ENCODE results near the gene GRSF1. TPM values are rescaled to one million over a fixed set of nuclear protein-coding genes. Genes with fewer than 3 reads are reported as not detected.

The GRSF1 gene
- total RNA-seq, 1 experiment from 2014 or later = 76.1 TPM

DNA sequence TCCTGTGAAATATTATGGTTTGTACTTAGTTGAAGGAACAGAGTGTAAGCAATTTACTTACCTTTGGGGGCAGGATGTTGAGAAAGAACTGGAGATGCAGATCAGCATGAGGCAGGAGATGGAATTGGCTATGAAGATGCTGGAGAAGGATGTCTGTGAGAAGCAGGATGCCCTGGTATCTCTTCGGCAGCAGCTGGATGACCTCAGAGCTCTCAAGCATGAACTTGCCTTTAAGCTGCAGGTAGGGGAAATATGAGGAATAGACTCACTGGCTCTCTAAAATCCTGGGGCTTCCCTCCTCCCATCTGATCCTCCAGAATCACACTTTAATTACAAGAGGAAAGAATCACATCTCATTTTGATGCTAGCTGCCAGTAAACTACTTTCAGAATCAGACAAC, 51.0 kb downstream of the GRSF1 start:
- Mint-ChIP-seq H3K36me3 (ENCODE audit: insufficient read depth, unreplicated experiment) (peaks cover 18% of the 10 kb centered on the region), H3K27me3 (ENCODE audit: insufficient read depth, unreplicated experiment) (no peaks in the 10 kb centered on the region), H3K4me3 (ENCODE audit: unreplicated experiment) (no peak overlapping the region), H3K4me1 (ENCODE audit: low read depth, unreplicated experiment) (no peaks in the 10 kb centered on the region), H3K9me3 (ENCODE audit: unreplicated experiment) (no peaks in the 10 kb centered on the region), H3K27ac (ENCODE audit: unreplicated experiment) (no peak overlapping the region)
- intact Hi-C loops (cut with micrococcal nuclease; ENCODE audit: unreplicated experiment) = no loop called here
- no peak for DNase-seq
- H3K27me3 ChIP-seq (replicated peaks; ENCODE audit: control insufficient read depth, insufficient read depth, low read length) = no peaks in the 10 kb centered on the region
- ChIA-PET POLR2A (no interaction called here), CTCF (no interaction called here)
- H3K36me3 ChIP-seq (ENCODE audit: control insufficient read depth, insufficient read depth, low read length) = 0 out of 2 replicates have a peak, but pooled peaks cover 1% of the 10 kb centered on the region
- BruUV-seq (replicated peaks) = no TSS peak
- TF ChIP-seq, protein P1, sequence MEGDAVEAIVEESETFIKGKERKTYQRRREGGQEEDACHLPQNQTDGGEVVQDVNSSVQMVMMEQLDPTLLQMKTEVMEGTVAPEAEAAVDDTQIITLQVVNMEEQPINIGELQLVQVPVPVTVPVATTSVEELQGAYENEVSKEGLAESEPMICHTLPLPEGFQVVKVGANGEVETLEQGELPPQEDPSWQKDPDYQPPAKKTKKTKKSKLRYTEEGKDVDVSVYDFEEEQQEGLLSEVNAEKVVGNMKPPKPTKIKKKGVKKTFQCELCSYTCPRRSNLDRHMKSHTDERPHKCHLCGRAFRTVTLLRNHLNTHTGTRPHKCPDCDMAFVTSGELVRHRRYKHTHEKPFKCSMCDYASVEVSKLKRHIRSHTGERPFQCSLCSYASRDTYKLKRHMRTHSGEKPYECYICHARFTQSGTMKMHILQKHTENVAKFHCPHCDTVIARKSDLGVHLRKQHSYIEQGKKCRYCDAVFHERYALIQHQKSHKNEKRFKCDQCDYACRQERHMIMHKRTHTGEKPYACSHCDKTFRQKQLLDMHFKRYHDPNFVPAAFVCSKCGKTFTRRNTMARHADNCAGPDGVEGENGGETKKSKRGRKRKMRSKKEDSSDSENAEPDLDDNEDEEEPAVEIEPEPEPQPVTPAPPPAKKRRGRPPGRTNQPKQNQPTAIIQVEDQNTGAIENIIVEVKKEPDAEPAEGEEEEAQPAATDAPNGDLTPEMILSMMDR (IDR thresholded peaks at IDR 0.05; ENCODE audit: insufficient read depth in 1 of 2, low read depth in 1 of 2, low read length in 1 of 2, severe bottlenecking in 1 of 2, unreplicated experiment in 1 of 2) = no peak
- H3K4me3 ChIP-seq (ENCODE audit: low read depth, low read length) = no peak overlapping the region
- no peaks in the 10 kb centered on the region for H3K9me3 ChIP-seq
- no peaks in the 10 kb centered on the region for H3K4me1 ChIP-seq

DNA sequence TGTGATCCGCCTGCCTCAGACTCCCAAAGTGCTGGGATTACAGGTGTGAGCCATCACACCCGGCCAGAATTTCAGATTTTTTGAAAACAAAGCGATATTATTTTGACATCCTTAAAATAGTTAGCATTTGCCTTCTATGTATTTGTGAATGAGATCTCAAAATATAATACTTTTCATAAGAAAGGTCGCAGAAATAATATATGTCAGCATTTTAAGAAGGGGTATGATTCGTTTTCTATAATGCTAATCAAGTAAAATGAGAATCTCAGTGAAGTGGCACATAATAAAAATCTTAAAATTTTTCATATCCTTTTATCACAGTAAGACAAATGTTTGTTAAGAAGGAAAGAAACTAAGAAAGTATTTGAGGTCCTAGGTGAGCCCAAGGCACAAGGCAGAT, 52.2 kb downstream of the GRSF1 start:
- Mint-ChIP-seq H3K36me3 (ENCODE audit: insufficient read depth, unreplicated experiment) (peaks cover 18% of the 10 kb centered on the region), H3K27ac (ENCODE audit: unreplicated experiment) (no peak overlapping the region), H3K4me1 (ENCODE audit: low read depth, unreplicated experiment) (no peaks in the 10 kb centered on the region), H3K4me3 (ENCODE audit: unreplicated experiment) (no peak overlapping the region), H3K9me3 (ENCODE audit: unreplicated experiment) (no peaks in the 10 kb centered on the region), H3K27me3 (ENCODE audit: insufficient read depth, unreplicated experiment) (no peaks in the 10 kb centered on the region)
- BruUV-seq (replicated peaks) = no TSS peak
- Histone ChIP-seq H3K36me3 (ENCODE audit: control insufficient read depth, insufficient read depth, low read length) (0 out of 2 replicates have a peak, but pooled peaks cover 1% of the 10 kb centered on the region), H3K9me3 (no peaks in the 10 kb centered on the region), H3K27me3 (replicated peaks; ENCODE audit: control insufficient read depth, insufficient read depth, low read length) (no peaks in the 10 kb centered on the region), H3K4me3 (ENCODE audit: low read depth, low read length) (no peak overlapping the region), H3K4me1 (no peaks in the 10 kb centered on the region)
- intact Hi-C loops (cut with micrococcal nuclease; ENCODE audit: unreplicated experiment) = no loop called here
- no peak for DNase-seq
- ChIA-PET POLR2A (no interaction called here), CTCF (no interaction called here)
- TF ChIP-seq, protein P1 (IDR thresholded peaks at IDR 0.05; ENCODE audit: insufficient read depth in 1 of 2, low read depth in 1 of 2, low read length in 1 of 2, severe bottlenecking in 1 of 2, unreplicated experiment in 1 of 2) = no peak

DNA sequence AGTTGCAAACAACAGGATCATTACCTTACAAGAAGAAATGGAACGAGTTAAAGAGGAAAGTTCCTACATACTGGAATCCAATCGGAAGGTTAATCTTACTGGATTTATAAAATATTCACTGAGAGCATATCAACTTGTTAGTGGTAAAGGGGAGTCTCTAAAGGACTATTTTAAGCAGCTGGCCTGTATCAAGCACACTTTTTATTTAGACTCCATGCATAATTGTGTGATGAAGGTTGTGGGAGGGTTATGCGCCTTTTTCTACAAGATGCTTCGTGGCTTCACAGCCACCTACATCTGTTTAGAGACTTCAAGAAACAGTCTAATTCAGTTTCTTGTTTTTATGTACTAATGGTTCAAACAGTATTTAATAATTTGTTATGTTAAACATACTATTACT, 56.6 kb downstream of the GRSF1 start:
- Histone ChIP-seq H3K4me3 (ENCODE audit: low read depth, low read length) (no peak overlapping the region), H3K4me1 (no peaks in the 10 kb centered on the region), H3K36me3 (ENCODE audit: control insufficient read depth, insufficient read depth, low read length) (no peaks in the 10 kb centered on the region), H3K27me3 (replicated peaks; ENCODE audit: control insufficient read depth, insufficient read depth, low read length) (no peaks in the 10 kb centered on the region), H3K9me3 (no peaks in the 10 kb centered on the region)
- ChIA-PET CTCF (no interaction called here), POLR2A (no interaction called here)
- TF ChIP-seq, protein P1 (IDR thresholded peaks at IDR 0.05; ENCODE audit: insufficient read depth in 1 of 2, low read depth in 1 of 2, low read length in 1 of 2, severe bottlenecking in 1 of 2, unreplicated experiment in 1 of 2) = no peak
- Mint-ChIP-seq H3K27ac (ENCODE audit: unreplicated experiment) (no peak overlapping the region), H3K27me3 (ENCODE audit: insufficient read depth, unreplicated experiment) (no peaks in the 10 kb centered on the region), H3K9me3 (ENCODE audit: unreplicated experiment) (no peaks in the 10 kb centered on the region), H3K4me1 (ENCODE audit: low read depth, unreplicated experiment) (no peaks in the 10 kb centered on the region), H3K36me3 (ENCODE audit: insufficient read depth, unreplicated experiment) (peaks cover 17% of the 10 kb centered on the region), H3K4me3 (ENCODE audit: unreplicated experiment) (no peak overlapping the region)
- no peak for DNase-seq
- BruUV-seq (replicated peaks) = no TSS peak
- intact Hi-C loops (cut with micrococcal nuclease; ENCODE audit: unreplicated experiment) = no loop called here
